Stimulated activated CD4-positive, alpha-beta T cell treated with anti-CD3 and anti-CD28 coated beads, Interleukin-12 subunit alpha, Interleukin-12 subunit beta, amount 100 ng/mL, for 4 hours (primary cell): Measurements from ENCODE around the gene PCID2.

Source experiments
- DNase-seq: peaks from one replicate; pipeline ENCODE4 v3.0.0-alpha.2; 2020

Gene PCID2

GRCh38 chr13:113186061-113186900 lies 22.2 kb downstream of the PCID2 start:
- no peak for DNase-seq

DNA sequence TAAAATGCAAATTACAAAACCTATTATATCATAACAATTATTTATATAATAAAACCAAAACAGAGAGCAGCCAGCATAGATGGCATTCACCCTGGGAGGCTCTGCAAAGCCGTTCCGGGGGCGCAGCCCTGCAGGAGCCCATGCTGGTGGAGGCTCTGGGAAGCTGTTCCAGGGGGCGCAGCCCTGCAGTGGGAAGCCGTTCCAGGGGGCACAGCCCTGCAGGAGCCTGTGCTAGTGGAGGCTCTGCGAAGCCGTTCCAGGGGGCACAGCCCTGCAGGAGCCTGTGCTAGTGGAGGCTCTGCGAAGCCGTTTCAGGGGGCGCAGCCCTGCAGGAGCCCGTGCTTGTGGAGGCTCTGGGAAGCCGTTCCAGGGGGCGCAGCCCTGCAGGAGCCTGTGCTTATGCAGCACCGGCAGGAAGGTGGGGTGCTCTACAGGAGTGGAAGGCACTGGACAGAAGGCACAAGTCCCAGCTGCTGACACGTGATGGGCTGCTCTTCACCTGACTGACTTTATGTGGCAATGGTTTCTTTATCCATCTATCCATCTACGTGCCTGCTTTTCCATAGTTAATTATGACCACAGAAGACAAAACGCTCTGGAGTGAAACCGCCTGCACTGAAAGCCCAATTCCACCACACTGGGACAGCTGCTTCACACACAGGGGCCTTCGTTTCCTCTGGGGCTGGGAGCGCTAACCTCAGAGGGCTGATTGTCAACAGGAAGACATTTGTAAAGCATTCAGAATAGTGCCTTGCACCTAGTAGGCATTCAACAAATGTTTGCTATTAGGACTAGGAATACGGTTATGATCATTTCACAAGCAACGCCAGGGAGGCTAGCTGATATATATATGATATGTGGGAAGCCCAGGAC lies 23.7 kb downstream of the PCID2 start:
- DNase-seq, result no peak

- DNase-seq, result no peak
Observed at GRCh38 chr13:113183450-113184129, 24.9 kb downstream of the PCID2 start.

- DNase-seq, result no peak
Observed at GRCh38 chr13:113182046-113182445, 26.4 kb downstream of the PCID2 start.

DNA sequence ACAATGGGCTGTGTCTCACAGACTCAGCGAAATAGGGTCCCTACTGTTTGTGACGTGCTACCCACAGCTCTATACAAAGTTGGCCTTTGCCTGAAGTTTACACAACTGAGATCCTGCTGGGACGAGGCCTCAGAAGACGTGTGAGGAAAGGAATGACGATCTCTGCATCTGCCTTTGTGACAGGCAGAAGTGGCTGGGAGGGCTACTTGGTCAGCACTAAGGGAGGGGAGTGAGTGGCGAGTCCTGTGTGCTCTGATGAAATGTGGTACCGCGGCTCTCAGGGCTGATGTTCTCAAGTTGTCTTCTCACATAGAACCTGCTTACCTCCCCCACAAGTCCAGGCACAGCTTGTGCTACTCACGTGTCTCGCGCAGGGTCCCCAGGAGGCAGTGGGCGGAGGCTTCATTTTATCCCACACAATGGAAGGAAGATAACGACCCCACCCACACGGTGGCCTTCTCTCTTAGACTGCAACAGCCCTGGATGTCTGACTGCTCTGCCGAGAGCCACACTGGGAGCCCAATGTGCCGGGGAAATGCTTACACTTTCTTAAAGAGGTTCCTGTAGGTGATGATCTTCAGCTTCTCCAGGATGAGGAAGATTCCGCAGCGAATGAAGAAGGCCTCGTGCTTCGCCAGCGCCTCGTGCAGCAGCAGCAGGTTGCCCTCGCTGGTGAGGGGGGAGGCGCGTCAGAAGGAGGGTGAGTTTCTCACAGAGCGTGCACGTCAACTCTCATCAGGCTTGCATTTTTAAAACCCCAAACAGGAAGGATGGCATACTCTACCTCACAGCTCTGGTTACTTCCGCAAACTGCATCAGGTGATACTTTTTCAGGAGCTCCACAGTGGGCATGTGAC lies 28.9 kb downstream of the PCID2 start:
- DNase-seq, result no peak

- no peak for DNase-seq
Observed at GRCh38 chr13:113178896-113179167, 29.6 kb downstream of the PCID2 start.

DNA sequence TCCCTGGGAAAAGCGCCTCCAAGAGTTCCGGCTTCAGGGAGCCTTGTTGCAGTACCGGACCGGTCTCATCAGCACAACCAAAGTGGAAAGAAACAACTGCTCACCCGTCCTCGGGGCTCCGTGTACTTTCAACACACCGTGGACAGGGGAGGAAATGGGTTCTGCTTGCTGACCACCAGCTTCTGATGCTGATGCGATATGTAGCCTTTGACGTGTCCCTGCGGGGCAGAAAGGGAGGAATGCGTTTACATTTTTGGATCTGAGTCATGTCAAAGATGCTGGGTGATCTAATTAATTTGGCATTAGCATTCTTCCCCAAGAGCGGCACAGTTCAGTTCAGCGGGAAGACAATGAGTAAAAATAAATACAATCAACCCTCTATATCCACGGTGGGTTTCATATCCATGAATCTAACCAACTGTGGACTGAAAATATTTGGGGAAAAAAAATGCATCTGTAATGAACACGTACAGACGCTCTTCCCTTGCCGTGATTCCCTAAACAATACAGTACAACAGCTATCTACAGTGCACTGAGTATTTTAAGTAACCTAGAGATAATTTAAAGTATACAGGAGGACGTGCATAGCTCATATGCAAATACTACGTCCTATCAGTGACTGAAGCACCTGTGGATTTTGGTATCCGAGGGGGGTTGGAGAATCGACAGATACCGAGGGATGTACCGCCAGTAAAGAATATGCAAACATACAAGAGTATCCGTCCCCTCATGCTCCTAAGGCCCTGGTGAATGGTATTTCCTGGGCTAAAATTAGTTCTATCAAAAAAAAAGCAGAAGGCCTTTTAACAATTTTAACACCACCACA lies 30.2 kb downstream of the PCID2 start:
- no peak for DNase-seq

DNA sequence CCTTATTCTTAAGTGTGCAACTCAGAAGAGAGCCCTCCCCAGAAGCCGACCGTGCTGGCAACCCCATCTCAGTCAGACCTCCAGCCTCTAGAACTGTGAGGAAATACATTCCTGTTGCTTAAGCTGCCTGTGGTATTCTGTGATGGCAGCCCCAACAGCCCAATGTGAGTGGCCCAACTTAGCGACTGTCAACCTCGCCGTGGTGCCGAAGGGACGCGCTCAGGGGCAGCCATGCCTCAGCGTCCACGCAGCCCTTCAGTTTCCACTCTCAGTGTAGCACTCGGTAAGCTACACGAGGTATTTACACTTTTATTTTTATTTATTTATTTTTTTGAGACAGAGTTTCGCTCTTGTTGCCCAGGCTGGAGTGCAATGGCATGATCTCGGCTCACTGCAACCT lies 31.6 kb downstream of the PCID2 start:
- no peak for DNase-seq

- peak; percentile 27 for DNase-seq
Observed at GRCh38 chr13:113176280-113176679, 32.2 kb downstream of the PCID2 start.

- DNase-seq, result no peak
Observed at GRCh38 chr13:113172419-113172926, 36.0 kb downstream of the PCID2 start.

DNA sequence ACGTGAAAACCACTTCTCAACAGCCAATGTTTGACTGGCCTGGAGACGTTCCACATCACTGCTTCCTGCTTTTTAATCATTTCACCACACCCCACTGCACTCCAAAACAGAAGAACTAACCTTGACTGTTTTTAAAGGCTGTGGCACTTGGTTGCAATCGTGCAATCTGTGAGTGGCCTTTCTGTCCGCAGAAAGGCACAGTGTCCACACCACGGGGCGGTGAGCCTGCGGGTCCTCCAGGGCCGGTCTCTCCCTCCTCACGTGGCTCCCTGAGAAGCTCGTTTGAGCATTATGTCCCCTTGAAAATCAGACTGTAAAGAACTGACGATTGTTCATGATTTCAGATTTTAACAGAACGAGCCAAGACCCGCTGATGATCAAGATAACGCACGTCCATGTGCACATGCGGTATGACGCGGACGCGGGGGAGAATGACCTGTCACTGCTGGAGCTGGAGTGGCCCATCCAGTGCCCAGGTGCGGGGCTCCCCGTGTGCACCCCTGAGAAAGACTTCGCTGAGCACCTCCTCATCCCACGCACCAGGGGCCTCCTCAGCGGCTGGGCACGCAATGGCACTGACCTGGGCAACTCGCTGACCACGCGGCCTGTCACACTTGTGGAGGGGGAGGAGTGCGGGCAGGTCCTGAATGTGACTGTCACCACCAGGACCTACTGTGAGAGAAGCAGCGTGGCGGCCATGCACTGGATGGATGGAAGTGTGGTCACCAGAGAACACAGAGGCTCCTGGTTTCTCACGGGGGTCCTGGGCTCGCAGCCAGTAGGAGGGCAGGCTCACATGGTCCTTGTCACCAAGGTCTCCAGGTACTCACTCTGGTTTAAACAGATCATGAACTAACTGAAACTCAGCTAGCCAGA lies 37.0 kb downstream of the PCID2 start:
- no peak for DNase-seq

DNA sequence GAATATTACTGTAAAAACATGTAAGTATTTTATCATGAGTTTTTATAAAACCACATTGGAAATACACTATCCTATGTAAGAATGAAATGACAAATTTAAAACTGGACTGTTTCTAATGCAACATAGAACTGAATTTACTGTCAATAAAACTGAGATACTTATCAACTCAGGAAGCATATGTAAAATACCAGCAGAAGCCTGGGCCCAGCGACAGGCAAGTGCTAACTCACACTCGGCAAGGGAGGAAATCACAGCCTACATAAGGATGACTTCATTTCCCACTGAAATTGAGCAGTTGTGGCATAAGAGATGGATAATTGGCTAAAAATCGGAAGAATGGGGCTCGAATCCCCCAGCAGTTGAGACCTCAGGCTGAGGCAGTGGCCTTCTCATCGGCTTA lies 38.0 kb downstream of the PCID2 start:
- no peak for DNase-seq

DNA sequence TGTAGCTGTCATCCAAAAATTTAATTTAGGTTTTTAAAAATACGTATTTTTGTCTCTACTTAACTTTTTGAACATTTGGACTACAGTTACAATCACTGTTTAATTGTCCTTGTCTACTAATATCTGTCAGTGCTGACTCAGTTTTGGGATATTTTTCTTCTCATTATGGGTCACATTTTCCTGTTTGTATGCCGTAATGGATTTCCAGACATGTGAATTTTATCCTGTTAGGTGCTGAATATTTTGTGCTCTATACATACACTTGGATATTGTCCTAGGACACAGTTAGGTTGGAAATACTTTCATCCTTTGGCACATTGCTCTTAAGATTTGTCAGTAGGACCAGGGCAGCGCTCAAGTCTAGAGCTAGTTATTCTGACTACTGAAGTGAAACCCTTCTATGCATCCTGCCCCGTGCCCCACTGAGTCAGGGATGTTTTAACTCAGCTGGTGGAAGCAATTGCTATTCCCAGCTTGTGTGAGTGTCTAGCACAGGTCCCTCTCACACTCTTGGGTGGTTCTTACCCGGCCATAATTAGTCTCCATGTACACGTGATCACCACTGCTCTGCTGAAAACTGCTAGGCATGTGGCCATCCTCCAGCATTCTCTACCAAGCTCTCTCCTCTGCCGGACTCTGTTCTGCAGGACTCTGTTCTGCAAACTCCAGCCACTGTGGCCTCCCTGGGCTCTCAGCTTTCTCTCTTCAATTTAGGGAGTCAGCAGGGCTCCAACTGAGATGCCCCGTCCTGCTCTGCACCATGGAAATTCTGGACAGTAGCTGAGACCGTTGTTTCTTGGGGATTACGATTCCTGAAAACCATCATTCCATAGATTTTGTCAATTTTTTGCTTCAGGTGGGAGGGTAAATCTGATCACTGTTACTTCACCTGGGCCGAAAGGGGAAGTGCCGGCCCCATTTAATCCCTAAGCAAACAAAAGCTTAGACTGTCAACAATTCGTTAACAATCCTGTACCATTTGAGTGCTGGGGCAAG lies 38.9 kb downstream of the PCID2 start:
- no peak for DNase-seq

DNA sequence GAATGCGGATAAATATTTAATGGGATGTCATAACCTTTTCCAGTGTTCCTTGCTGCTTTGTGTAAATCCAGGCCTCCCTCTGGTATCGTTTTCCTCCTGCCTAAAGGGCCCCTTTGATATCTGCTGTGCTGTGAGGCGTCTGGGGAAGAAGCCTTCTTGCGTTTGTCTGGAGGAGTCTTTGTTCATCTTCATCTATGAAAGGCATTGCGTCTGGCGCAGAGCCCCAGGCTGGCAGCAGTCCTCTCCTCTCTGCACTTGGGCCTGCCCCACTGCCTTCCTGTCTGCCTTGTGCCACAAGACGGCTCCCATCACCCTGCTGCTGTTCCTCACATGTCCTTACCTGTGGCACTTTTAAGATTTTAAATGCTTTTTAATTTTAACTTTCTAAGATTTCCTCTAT lies 40.3 kb downstream of the PCID2 start:
- DNase-seq, result no peak

GRCh38 chr13:113167575-113167974 lies 40.9 kb downstream of the PCID2 start:
- DNase-seq, result no peak

DNA sequence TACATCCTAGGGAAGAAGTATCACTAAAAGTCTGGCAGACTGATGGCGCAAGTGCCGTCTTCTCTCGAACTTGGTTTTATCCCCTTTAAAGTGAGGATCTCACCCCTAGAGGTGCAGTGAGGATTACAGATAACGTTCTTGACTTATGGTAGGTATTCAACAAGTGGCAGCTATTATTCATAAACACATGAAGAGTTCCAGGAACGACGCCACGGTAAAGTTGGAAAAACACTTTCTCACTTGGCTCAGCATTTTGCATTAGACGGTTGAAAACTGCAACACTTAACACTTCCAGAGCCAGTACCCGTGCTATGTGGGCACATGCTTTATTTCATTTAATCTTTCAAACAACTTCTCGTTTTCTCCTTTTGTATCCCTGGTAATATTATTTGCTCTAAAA lies 41.3 kb downstream of the PCID2 start:
- no peak for DNase-seq

DNA sequence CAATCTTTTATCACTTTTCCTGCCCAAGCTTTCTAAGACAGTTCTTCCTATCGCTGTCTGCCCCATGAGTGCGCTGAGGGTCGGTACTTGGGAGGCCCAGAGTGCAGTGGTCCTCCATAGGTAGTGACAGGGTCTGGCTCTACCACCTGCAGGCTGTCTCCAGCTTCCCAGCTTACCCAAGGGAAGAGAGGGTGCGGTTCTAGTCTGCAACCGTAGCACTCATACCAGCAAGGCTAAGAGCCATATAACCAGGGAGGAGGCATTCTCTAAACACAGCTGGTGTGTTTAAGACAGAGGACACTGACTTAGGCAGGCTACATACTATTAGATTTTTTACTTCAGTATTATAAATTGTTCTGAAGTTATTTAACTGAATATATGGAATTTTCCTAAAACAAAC lies 41.8 kb downstream of the PCID2 start:
- no peak for DNase-seq

DNA sequence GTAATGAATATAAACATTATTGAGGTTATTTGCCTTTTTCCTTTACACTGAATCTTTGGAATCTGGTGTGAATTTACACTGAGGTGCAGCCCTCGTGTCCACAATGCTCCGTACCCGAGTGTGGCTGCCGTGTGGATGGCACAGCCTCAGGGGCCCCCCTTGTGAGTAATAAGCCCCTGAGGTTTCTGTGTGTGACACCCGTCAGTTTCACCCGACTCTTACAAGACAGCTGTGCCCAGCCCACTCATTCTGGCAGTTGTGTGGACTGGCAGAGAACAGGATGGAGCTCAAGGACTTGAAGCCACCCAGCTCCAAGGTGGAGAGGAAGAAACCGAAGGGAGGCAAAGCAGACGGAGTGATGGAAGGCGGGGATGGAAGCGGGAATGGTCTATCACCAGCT lies 42.2 kb downstream of the PCID2 start:
- no peak for DNase-seq

GRCh38 chr13:113164492-113164891 lies 44.0 kb downstream of the PCID2 start:
- DNase-seq, result no peak
